Neural progenitor cell (in vitro differentiated cells): ENCODE data around the gene CD19.

ENCODE experiments used
- CTCF ChIP-seq: fragments of 200-600 bp; sonication (generic); IDR thresholded peaks from 2 replicates; pipeline ENCODE4 v1.5.1; 2017; ENCODE audit warnings: antibody characterized with exemption, mild to moderate bottlenecking
- EZH2 ChIP-seq: fragments of 200-600 bp; sonication (generic); IDR thresholded peaks from 2 replicates; pipeline ENCODE4 v1.6.1; 2017; ENCODE audit warnings: antibody characterized with exemption, mild to moderate bottlenecking, moderate library complexity
- EZH2phosphoT487 ChIP-seq: fragments of 200-600 bp; sonication (generic); IDR thresholded peaks from 2 replicates; pipeline ENCODE4 v1.6.1; 2017; ENCODE audit warnings: antibody characterized with exemption

GRCh38 chr16:28924762-28925385 is 6.9 kb upstream of the CD19 start, which contains the start of gene RABEP2:
- TF ChIP-seq CTCF, result no peak
- TF ChIP-seq EZH2, result no peak
- no peak for TF ChIP-seq EZH2phosphoT487
